GM18526 (cell line): Measurements from ENCODE around the gene TEX22.

Experiments
- POLR2A ChIP-seq: IDR thresholded peaks from 3 replicates; pipeline ENCODE4 v1.6.1; 2011; ENCODE audit not compliant: insufficient read length; ENCODE audit errors: extremely low read depth

TEX22 gene

DNA sequence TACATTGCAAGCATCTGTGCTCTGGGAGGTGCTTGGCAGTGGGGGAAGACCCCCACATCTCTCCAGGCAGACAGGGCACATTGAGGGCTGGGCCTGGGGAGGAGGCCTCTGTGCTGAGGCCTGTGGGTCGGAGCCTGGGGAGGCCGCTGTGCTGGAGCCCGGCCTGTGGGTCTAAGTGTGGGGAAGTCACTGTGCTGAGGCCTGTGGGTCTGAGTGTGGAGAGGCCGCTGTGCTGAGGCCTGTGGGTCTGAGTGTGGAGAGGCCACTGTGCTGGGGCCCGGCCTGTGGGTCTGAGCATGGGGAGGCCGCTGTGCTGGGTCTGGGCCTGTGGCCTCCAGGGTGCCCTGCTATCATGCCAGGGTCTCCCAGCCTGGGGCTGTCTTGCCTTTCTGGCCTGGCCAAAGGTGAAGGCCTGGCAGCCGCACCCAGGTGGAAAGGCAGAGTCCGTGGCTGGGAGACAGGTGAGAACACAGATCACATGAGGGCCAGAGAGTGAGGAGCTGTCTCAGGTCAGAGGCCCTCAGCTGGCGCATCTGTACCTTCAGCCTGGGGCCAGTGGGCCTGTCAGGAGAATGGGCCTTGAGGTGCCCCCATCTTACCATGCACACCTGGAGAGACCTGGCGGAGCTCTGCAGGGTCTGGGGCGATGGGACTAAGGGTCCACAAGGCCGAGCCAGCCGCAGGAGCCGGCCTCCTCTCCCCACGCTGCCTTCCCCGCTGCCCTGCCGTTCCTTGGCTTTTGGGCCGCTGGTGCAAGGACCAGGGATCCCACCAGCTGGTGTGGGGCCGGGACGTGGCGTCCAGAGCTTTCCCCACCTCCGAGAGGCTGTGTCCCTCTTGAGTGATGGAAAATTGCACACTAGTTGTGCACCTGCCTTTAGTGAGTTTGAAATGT lies 57.7 kb downstream of the TEX22 start:
- TF ChIP-seq POLR2A: no peak

DNA sequence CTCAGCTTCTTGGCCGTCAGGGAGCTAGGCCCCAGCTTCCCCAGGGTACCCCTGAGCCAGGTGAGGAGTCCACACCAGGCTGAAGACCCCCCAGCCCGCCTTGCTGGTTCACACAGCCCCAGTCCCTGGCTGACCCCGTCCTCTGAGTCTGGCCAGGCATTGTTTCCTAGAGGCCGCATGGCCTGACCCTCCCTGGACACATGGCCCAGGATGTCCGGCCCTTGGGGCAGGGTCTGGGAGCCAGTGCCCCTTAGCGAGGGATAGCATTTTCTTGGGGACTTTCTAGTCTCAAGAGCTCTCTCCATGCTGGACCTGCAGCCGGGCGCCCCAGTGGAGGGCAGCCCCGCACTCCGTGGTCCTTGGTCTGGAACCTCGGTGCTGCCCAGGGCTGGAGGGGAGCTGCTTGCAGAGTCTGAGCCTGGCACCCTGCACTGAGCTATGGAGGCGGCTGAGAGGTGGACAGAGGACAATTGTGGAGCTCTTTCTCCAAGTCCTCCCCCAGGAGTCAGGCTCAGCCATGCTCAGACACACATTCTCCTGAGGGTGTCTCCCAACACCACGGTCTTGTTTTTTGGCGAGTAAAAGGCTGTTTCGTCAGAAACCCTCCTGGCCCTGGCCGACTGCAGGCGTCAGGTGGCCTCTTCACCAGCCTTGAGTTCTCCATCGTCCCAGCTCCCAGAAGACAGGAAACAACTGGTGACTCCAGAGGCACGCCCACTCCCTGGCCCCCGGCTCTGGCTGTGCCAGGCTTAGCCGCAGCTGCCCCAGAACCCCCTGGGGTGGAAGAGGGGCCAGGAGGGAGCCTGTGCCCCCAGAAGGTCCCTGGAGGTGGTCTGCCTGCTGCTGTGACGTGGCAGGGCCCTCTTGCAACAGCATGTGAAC lies 58.6 kb downstream of the TEX22 start:
- TF ChIP-seq POLR2A: no peak

DNA sequence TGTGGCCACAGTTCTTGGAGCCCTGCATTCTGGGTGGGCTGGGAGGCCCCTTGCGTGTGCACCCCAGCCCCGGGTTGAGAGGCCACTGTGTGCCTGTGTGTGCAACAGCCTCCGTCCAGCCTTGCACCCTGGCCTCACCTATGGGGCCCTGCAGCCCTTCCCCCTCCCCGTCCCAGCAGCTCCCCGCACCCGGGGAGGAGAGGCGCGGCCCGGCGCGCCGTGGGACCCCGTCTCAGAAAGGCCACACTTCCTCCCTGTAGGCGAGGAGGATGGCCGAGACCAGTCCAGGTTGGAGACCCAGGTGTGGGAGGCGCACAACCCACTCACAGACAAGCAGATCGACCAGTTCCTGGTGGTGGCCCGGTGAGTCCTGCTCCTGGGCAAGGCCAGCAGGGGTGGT lies 59.7 kb downstream of the TEX22 start:
- TF ChIP-seq POLR2A: no peak

DNA sequence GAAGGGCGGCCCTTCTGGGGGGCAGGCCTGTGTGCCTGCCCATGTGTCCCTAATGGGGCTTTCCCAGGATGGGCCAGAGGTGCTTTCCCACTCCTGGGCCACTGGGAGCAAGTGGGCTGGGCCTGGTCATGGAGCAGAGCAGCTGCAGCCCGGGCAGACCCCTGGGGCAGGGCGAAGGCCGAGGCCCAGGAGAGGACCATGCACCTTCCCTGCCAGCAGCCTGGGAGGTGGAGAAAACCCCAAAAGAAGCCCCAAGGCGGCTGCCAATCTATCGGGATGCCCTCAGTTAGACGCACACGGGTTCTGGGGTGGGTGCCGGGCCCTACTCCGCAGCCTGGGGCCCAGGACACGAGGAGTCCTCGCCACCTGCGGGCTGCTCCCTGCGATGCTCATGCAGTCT lies 60.2 kb downstream of the TEX22 start:
- no peak for TF ChIP-seq POLR2A

DNA sequence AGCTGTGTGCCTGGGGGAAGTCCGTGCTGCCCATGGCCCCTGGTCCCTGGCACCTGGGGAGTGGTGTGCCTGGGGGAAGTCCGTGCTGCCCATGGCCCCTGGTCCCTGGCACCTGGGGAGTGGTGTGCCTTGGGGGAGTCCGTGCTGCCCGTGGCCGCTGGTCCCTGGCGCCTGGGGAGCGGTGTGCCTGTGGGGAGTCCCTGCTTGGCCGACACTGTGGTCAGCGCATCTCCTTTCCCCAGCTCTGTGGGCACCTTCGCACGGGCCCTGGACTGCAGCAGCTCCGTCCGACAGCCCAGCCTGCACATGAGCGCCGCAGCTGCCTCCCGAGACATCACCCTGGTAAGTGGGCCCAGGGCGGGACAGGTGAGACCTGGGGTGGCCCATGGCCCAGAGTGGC lies 61.8 kb downstream of the TEX22 start:
- TF ChIP-seq POLR2A: no peak

DNA sequence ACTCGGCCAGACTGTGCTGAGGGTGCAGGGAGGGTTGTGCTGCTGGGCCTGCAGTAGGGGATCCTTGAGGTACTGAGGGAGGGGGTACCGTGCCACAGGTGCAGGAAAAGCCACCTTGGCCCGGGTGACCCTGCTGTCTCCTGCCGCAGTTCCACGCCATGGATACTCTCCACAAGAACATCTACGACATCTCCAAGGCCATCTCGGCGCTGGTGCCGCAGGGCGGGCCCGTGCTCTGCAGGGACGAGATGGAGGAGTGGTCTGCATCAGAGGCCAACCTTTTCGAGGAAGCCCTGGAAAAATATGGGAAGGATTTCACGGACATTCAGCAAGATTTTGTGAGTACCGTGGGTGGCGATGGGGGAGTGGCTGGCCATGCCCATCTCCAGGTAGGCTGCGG lies 62.3 kb downstream of the TEX22 start:
- TF ChIP-seq POLR2A: no peak

DNA sequence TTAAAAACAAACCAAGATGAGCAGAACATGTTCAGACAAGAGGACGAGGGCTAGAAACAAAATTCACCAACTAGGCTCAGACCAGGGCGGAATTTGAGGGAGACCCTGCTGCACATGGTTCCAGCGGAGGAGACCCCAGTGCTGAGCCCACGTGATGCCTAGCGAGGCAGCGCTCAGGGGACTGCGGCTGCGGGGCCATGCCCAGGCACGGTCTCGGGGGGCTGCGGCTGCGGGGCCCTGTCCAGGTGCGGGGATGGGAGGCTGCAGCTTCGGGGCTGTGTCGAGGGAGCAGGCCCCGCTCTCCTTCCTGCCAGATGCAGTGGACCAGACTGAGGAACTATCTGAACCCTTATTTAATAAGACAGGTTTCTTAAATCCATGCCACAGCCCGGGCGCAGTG lies 63.6 kb downstream of the TEX22 start:
- TF ChIP-seq POLR2A: no peak
